H9 (cell line): ENCODE data around the gene GSTT2. TPM values are rescaled to one million over a fixed set of nuclear protein-coding genes. Genes with fewer than 3 reads are reported as not detected.
"Not testable (repeated sequence)": the region's sequence is repeated elsewhere in the genome, so short reads cannot be mapped to it uniquely, and the experiment has no call there.

Experiments used
- DNase-seq: peaks from one replicate; pipeline ENCODE4 v3.0.0-alpha.2; 2017
- H2AFZ ChIP-seq: one replicate; pipeline ENCODE4 v1.6.1; 2013; ENCODE audit warnings: mild to moderate bottlenecking, low read length, control low read depth, moderate library complexity
- H2AK5ac ChIP-seq: 2 replicates; pipeline ENCODE4 v1.6.1; 2013; ENCODE audit warnings: low read length, control low read depth, mixed read lengths; ENCODE audit not compliant: insufficient read length
- H2BK120ac ChIP-seq: one replicate; pipeline ENCODE4 v1.6.1; 2013; ENCODE audit warnings: low read depth, mild to moderate bottlenecking, low read length, control low read depth, inconsistent platforms; ENCODE audit not compliant: poor library complexity, severe bottlenecking
- H2BK12ac ChIP-seq: 2 replicates; pipeline ENCODE4 v1.6.1; 2013; ENCODE audit warnings: low read length, control low read depth, mixed read lengths, low read depth; ENCODE audit not compliant: insufficient read length
- H2BK15ac ChIP-seq: 2 replicates; pipeline ENCODE4 v1.6.1; 2013; ENCODE audit warnings: low read depth, low read length, control low read depth
- H2BK20ac ChIP-seq: one replicate; pipeline ENCODE4 v1.6.1; 2013; ENCODE audit warnings: low read depth, mild to moderate bottlenecking, low read length, control low read depth, inconsistent platforms; ENCODE audit not compliant: poor library complexity, severe bottlenecking
- H2BK5ac ChIP-seq: 2 replicates; pipeline ENCODE4 v1.6.1; 2013; ENCODE audit warnings: low read length, control low read depth, mixed read lengths; ENCODE audit not compliant: insufficient read length
- H3K14ac ChIP-seq: 2 replicates; pipeline ENCODE4 v1.6.1; 2013; ENCODE audit warnings: low read length, control low read depth; ENCODE audit not compliant: insufficient read depth
- H3K18ac ChIP-seq: 2 replicates; pipeline ENCODE4 v1.6.1; 2013; ENCODE audit warnings: low read depth, mild to moderate bottlenecking, mixed read lengths, low read length, control low read depth; ENCODE audit not compliant: insufficient read length
- H3K23ac ChIP-seq: 2 replicates; pipeline ENCODE4 v1.6.1; 2013; ENCODE audit warnings: low read length, control low read depth, mixed read lengths, low read depth; ENCODE audit not compliant: insufficient read length
- H3K23me2 ChIP-seq: 2 replicates; pipeline ENCODE4 v1.6.1; 2013; ENCODE audit warnings: low read depth, mild to moderate bottlenecking, mixed read lengths, low read length, control low read depth; ENCODE audit not compliant: insufficient read length, poor library complexity, severe bottlenecking
- H3K27ac ChIP-seq: 2 replicates; pipeline ENCODE4 v1.5.1; 2013; ENCODE audit warnings: low read length, control low read depth, mixed read lengths, low read depth; ENCODE audit not compliant: insufficient read length
- H3K27me3 ChIP-seq: 2 replicates; pipeline ENCODE4 v1.6.1; 2013; ENCODE audit warnings: low read length, control low read depth, inconsistent platforms; ENCODE audit not compliant: insufficient read depth
- H3K4ac ChIP-seq: 2 replicates; pipeline ENCODE4 v1.6.1; 2013; ENCODE audit warnings: low read depth, mild to moderate bottlenecking, control low read depth, inconsistent platforms, low read length, moderate library complexity
- H3K4me1 ChIP-seq: 2 replicates; pipeline ENCODE4 v1.6.1; 2013; ENCODE audit warnings: low read length, control low read depth, inconsistent platforms; ENCODE audit not compliant: insufficient read depth
- H3K4me2 ChIP-seq: 2 replicates; pipeline ENCODE4 v1.6.1; 2013; ENCODE audit warnings: low read length, control low read depth, mixed read lengths; ENCODE audit not compliant: insufficient read length, insufficient read depth
- H3K56ac ChIP-seq: 2 replicates; pipeline ENCODE4 v1.6.1; 2013; ENCODE audit warnings: low read depth, mild to moderate bottlenecking, mixed read lengths, low read length, control low read depth; ENCODE audit not compliant: insufficient read length
- H3K79me1 ChIP-seq: 2 replicates; pipeline ENCODE4 v1.6.1; 2013; ENCODE audit warnings: low read depth, mild to moderate bottlenecking, moderate library complexity, low read length, control low read depth, inconsistent platforms; ENCODE audit not compliant: insufficient read depth, poor library complexity, severe bottlenecking
- H3K79me2 ChIP-seq: 2 replicates; pipeline ENCODE4 v1.6.1; 2013; ENCODE audit warnings: low read length, control low read depth, inconsistent platforms; ENCODE audit not compliant: insufficient read depth
- H3K9ac ChIP-seq: 2 replicates; pipeline ENCODE4 v1.6.1; 2013; ENCODE audit warnings: low read length, control low read depth, mixed read lengths; ENCODE audit not compliant: insufficient read length; ENCODE audit errors: extremely low read depth
- H3K9me3 ChIP-seq: one replicate; pipeline ENCODE4 v1.6.1; 2013; ENCODE audit warnings: low read depth, low read length, inconsistent platforms; ENCODE audit not compliant: control insufficient read depth
- H3T11ph ChIP-seq: one replicate; pipeline ENCODE4 v1.6.1; 2013; ENCODE audit warnings: mild to moderate bottlenecking, low read length, control low read depth, inconsistent platforms
- H4K20me1 ChIP-seq: one replicate; pipeline ENCODE4 v1.6.1; 2013; ENCODE audit not compliant: control insufficient read depth, insufficient read length, insufficient read depth
- H4K5ac ChIP-seq: 2 replicates; pipeline ENCODE4 v1.6.1; 2013; ENCODE audit warnings: low read depth, mild to moderate bottlenecking, mixed read lengths, low read length, control low read depth; ENCODE audit not compliant: insufficient read length
- H4K8ac ChIP-seq: replicated peaks from 2 replicates; pipeline ENCODE4 v1.6.1; 2013; ENCODE audit warnings: low read length, control low read depth, mixed read lengths, low read depth; ENCODE audit not compliant: insufficient read length
- H4K91ac ChIP-seq: 2 replicates; pipeline ENCODE4 v1.6.1; 2013; ENCODE audit warnings: low read depth, mild to moderate bottlenecking, moderate library complexity, mixed read lengths, low read length, control low read depth; ENCODE audit not compliant: insufficient read length
- H3K27ac Mint-ChIP-seq, 3 experiments: 2 replicates in 2 of 3; 3 replicates in 1 of 3; pipeline ENCODE4 v1.8.0; 2020 to 2021; ENCODE audit warnings: mixed read lengths in 3 of 3, mild to moderate bottlenecking in 1 of 3, moderate library complexity in 1 of 3
- H3K27me3 Mint-ChIP-seq: 2 replicates; pipeline ENCODE4 v1.8.0; 2021; ENCODE audit warnings: low read depth, mild to moderate bottlenecking, moderate library complexity, mixed read lengths
- H3K36me3 Mint-ChIP-seq, 3 experiments: 2 replicates in 2 of 3; 3 replicates in 1 of 3; pipeline ENCODE4 v1.8.0; 2020 to 2021; ENCODE audit warnings: low read depth in 3 of 3, mixed read lengths in 3 of 3; ENCODE audit not compliant: insufficient read depth in 1 of 3
- H3K4me1 Mint-ChIP-seq, 2 experiments: 2 replicates each; pipeline ENCODE4 v1.8.0; 2020; ENCODE audit warnings: mixed read lengths in 2 of 2
- H3K4me3 Mint-ChIP-seq, 2 experiments: 2 replicates in 1 of 2; 3 replicates in 1 of 2; pipeline ENCODE4 v1.8.0; 2020 to 2021; ENCODE audit warnings: mild to moderate bottlenecking in 2 of 2, mixed read lengths in 2 of 2, moderate library complexity in 1 of 2
- H3K9me3 Mint-ChIP-seq, 2 experiments: 2 replicates in 1 of 2; 3 replicates in 1 of 2; pipeline ENCODE4 v1.8.0; 2020; ENCODE audit warnings: mild to moderate bottlenecking in 2 of 2, mixed read lengths in 2 of 2, moderate library complexity in 1 of 2
- whole genome bisulfite sequencing: extraction: QIAGEN DNeasy Blood & Tissue Kit; methylation state at CpG from one replicate; pipeline ENCODE4 v1.1.7; 2013; ENCODE audit warnings: missing lambda C conversion rate, low lambda C conversion rate, mixed read lengths; ENCODE audit not compliant: insufficient read length; ENCODE audit errors: extremely low coverage; 5-methylcytosine and 5-hydroxymethylcytosine counted together
- total RNA-seq: library from RNA; stranded (reverse); gene quantifications from 2 replicates; pipeline ENCODE4 v1.2.1, GENCODE V29; 2021

Gene GSTT2
- total RNA-seq, 1 experiment from 2014 or later = 0.22 TPM

DNA sequence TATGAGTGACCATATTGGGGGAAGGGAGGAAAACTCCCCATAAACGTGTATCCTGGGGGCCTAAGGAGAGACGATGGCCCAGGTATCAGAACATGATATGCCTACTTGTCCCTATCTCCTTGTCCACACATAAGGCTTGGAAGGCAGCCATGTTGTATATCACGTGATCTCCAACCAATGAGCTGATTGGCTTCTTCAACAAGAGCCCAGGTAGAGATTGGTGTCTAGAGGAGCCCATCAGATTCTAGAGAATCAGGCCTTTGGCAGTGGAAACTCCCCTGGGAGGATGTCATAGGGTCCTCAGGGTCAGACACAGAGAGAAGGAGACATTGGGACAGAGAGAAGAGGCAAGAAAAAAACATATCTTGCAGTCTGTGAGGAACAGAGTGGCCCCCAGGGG, 32.5 kb upstream of the GSTT2 start:
- H3K9me3 ChIP-seq, H3K27me3 ChIP-seq, H3K9me3 Mint-ChIP-seq: not testable (repeated sequence)

DNA sequence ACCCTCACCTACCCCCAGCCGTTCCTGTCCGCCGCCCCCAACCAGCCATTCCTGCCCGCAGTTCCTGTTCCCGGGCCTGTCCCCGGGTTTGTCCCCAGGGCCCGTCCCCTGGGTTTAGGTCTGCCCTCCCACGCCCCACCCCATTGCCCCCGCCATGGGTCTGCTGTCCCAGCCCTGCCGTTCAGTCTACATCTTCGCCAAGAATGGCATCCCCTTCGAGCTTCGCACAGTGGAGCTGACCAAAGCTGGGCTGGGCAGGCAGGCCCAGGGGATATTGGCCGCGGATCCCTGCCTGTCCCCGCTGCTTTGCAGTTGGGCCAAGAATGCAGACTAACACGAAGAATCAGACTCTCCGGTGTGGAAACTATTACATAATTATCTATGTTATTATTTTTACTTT, 30.2 kb upstream of the GSTT2 start:
- H3K9me3 Mint-ChIP-seq, H3K27me3 ChIP-seq, H2BK120ac ChIP-seq, H2BK20ac ChIP-seq, H3K23me2 ChIP-seq, H3K23ac ChIP-seq, H3K4ac ChIP-seq, H4K5ac ChIP-seq, H3K27me3 Mint-ChIP-seq, H3K79me2 ChIP-seq, H3K27ac Mint-ChIP-seq, H3K4me1 ChIP-seq, H3K18ac ChIP-seq, H2BK12ac ChIP-seq, H3K36me3 Mint-ChIP-seq, H3K4me2 ChIP-seq, H2AFZ ChIP-seq, H3K14ac ChIP-seq, H4K91ac ChIP-seq, H2BK5ac ChIP-seq, H3K27ac ChIP-seq, DNase-seq, H3T11ph ChIP-seq, H3K56ac ChIP-seq, H3K4me3 Mint-ChIP-seq, H3K79me1 ChIP-seq, H3K9ac ChIP-seq, H4K20me1 ChIP-seq, H2BK15ac ChIP-seq, H3K9me3 ChIP-seq, H2AK5ac ChIP-seq, H4K8ac ChIP-seq: not testable (repeated sequence)
- peaks cover 18 to 19% of the 10 kb centered on the region in 2 experiments for H3K4me1 Mint-ChIP-seq
- no CpG with 5 or more reads among the region's 18 CpGs for WGBS

More for the DNA sequence above, 32.5 kb upstream of the GSTT2 start:
- no CpG with 5 or more reads among the region's 3 CpGs for whole genome bisulfite sequencing
- not testable (repeated sequence) for H3K4me2 ChIP-seq, H4K8ac ChIP-seq, H4K20me1 ChIP-seq, H2AK5ac ChIP-seq, H3K23me2 ChIP-seq, H2BK5ac ChIP-seq, H3K79me1 ChIP-seq, H3K23ac ChIP-seq, H4K91ac ChIP-seq, H3K27ac Mint-ChIP-seq, H4K5ac ChIP-seq, H3K27ac ChIP-seq, H3K79me2 ChIP-seq, H3K4me3 Mint-ChIP-seq, H3K4me1 Mint-ChIP-seq, H3K9ac ChIP-seq, H2BK15ac ChIP-seq, H3K56ac ChIP-seq, H3K4ac ChIP-seq, H3K18ac ChIP-seq, DNase-seq, H2BK20ac ChIP-seq, H3K14ac ChIP-seq, H3K4me1 ChIP-seq, H3K36me3 Mint-ChIP-seq, H2BK120ac ChIP-seq, H2AFZ ChIP-seq, H3T11ph ChIP-seq, H3K27me3 Mint-ChIP-seq, H2BK12ac ChIP-seq
